GM12864 (cell line): ENCODE data around the gene GPR15.

Source experiments
- DNase-seq: peaks from one replicate; pipeline ENCODE4 v3.0.0-alpha.2; 2011; ENCODE audit warnings: low read depth
- H3K4me3 ChIP-seq: 2 replicates; pipeline ENCODE4 v1.5.1; 2011; ENCODE audit warnings: mild to moderate bottlenecking, low read depth, low read length, control low read depth
- TF ChIP-seq, protein P1 (sequence below): IDR thresholded peaks from 2 replicates; pipeline ENCODE4 v1.5.1; 2011; ENCODE audit warnings: low read depth, mild to moderate bottlenecking, moderate library complexity, low read length, control low read depth, inconsistent platforms; ENCODE audit errors: missing control alignments

The GPR15 gene

DNA sequence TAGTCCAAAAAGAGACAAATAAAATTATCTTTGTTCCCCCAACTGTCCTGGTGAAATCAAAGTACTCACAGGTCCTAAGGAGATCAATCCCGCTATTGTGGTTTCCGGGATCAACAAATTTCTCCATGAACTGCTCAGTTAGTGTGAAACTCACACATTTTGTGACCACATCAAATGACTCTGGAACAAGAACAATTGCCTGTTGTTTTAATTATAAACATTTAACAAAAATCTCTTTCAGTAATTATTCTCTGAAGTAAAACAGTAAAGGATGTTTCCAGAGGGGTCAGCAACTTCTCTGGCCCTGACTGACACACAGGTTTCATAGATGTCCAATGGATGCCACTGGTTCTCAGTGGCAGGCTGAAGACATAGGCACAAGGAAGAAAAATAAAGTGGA is 13.0 kb upstream of the GPR15 start:
- H3K4me3 ChIP-seq: no peak overlapping the region
- TF ChIP-seq, protein P1, sequence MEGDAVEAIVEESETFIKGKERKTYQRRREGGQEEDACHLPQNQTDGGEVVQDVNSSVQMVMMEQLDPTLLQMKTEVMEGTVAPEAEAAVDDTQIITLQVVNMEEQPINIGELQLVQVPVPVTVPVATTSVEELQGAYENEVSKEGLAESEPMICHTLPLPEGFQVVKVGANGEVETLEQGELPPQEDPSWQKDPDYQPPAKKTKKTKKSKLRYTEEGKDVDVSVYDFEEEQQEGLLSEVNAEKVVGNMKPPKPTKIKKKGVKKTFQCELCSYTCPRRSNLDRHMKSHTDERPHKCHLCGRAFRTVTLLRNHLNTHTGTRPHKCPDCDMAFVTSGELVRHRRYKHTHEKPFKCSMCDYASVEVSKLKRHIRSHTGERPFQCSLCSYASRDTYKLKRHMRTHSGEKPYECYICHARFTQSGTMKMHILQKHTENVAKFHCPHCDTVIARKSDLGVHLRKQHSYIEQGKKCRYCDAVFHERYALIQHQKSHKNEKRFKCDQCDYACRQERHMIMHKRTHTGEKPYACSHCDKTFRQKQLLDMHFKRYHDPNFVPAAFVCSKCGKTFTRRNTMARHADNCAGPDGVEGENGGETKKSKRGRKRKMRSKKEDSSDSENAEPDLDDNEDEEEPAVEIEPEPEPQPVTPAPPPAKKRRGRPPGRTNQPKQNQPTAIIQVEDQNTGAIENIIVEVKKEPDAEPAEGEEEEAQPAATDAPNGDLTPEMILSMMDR: no peak
- no peak for DNase-seq

DNA sequence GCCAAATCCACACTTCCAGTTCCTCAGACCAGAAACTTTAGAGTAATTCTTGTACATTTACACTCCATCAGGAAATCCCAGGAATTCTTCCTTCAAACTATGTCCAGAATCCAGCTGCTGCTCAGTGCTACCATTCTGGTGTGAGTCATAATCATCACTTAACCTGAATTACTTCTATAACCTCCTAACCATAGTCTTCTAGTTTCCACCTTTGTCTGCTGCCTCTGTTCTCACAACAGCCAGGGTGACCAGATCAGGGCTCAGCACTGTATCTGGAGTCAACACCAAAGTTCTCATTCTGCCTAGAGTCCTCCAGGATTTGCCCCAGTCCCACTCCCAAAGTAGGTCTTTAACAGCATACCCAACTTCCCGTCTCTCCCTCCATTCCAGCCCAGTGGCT is 12.4 kb upstream of the GPR15 start:
- TF ChIP-seq, protein P1: no peak
- no peak for DNase-seq
- H3K4me3 ChIP-seq: no peak overlapping the region; the same call in 1 of the 2 replicates

DNA sequence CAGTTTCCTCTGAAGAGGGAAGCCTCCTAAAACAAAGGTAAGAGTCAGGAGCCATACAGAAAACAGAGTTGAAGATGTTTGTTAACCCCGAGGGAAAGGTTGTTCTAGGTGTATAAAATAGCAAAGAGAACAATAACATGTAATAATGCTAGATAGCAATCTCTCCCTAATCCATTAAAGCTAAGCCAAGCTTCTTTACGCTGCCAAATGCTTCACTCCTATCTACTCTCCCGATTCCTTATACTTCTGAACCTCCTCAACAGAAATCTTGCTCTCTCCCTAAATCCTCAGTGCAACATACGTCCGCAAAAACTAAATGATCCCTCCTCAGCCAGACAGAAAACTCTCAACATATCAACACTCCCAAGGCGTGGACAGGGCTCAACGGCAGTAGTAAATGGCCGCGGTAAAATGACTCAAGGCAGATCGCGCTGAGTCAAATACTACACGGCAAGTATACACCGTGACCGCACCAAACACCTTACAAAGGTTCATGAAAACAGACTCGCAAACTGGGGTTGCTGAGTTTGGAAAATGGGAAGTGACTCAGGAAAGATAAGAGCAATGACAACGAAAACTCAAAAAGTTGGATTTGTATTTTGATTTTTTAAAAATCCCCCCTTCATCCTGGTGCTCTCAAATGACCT is 9.8 kb upstream of the GPR15 start:
- TF ChIP-seq, protein P1: no peak
- peak overlapping the region; percentile 67 for H3K4me3 ChIP-seq
- DNase-seq: peak; percentile 40

DNA sequence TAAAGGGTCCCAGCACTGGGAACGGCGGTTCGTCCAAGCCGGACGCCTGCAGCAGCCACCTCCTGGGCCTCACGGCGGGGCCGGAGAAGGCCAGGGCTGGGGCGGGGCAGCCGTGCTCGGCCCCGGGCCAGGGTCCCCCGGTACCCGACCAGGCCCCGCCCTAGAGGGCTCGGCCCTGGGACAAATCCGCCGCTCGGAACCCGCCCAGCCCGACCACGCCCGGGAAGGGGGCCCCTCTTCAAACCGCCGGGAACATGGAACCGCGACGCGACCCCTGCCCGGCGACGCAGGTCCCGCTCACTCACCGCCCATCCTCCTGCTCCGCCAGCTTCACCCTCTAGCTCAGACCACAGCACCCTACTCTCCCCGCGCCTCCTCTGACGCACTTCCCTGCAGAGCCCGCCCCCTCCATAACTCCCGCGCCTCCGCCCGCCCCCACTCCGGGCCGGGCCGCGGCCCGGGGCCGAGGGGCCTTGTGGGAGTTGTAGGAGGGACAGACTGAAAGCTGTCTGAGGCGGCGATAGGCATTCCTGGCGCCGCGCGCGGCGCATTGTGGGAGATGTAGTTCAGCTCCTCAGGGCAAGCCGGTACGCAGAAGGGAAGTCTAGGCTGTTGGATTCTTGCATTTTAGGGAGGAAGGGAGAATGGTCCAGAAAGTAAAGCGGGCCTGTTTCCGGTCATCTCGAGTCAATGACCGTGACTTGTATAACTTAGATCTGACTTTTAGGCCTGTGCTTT is 9.1 kb upstream of the GPR15 start, which contains the start of gene CLDND1:
Gene CLDND1, minus strand, starts transcription at position 359 of the 738 bp plus-strand sequence. CDS start 1,478 bp downstream, outside the sequence.
- peak within 1 kb of the TSS; percentile 67 for H3K4me3 ChIP-seq
- DNase-seq: peak; percentile 92
- TF ChIP-seq, protein P1: no peak

DNA sequence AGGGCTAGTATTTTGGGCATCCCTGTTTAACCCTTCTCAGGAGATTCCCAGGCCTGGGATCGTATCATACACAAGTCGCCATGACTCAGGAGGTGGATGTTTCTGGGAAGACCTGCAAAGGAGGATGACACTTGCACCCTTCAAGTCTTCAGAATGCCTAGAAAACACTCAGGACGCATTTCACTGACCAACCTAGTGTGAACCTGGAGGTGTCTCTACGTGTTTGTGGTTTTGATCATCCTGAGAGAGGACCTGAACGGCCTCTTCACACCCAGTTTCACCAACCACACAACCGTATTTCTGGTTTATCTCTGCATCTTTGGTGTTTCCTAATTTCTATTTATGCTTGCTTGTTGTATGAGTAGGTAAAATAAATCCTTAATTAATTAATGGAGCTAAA is 6.3 kb upstream of the GPR15 start:
- TF ChIP-seq, protein P1: no peak
- no peak overlapping the region for H3K4me3 ChIP-seq
- DNase-seq: peak; percentile 43

DNA sequence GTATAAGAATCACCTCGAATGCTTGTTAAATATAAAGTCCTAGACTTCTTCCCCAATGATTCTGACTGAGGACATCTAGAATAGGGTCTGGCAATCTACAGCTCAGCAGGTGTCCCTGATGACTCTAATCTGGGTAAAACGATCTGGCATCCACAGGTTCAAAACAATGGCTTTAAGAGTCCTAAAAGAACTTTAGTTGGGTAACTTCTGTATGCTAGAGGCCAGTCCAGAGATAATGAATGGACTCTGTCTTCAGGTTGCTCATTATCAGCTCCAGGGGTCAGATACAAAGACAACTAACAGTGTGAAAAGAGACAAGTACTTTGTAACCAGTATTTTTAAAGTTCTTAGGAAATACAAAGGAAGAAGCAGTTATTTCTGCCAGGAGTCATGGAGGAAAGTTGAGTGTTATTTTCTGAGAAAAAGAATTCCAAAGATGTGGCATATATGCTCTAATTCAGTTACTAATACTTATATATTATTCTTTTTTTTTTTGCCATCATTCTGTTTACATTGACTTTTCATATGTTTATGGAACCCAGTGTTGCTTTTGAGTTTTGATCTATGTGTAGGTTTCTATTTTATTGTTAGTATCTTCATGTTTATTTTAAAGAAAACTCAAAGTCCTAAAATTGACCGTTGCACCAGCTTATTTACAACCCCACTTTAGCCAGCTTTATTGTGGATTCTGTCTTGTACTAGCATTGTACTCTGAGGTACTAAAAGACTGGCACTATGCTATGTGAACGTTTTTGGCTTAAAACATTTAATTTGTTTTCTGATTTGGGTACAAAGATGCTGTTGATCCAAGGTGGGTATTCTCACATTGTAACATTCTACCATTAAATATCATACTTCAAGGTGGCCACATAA is 3.1 kb upstream of the GPR15 start:
- H3K4me3 ChIP-seq: peak overlapping the region; percentile 43
- TF ChIP-seq, protein P1: no peak
- DNase-seq: no peak
